Activated T-helper 1 cell treated with Interleukin-2 at 50 U/mL for 16 hours (primary cell): Measurements from ENCODE around the gene HSP90B1.

Experiments
- DNase-seq: peaks from one replicate; pipeline ENCODE4 v3.0.0-alpha.2; 2020; ENCODE audit warnings: low read depth

The HSP90B1 gene

DNA sequence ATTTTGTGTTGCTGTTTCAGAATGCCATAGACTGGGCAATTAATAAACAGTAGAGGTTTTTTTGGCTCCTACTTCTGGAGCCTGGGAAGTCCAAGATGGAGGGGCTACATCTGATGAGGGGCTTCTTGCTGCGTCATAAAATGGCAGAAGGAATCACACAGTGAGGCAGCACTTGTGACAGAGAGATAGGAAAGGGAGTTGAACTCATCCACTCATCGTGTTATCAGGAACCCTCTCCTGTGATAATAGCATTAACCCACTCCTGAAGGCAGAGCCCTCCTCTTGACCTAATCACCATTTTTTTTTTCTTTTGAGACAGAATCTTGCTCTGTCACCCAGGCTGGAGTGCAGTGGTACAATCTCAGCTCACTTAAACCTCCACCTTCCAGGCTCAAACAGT, 45.2 kb downstream of the HSP90B1 start:
- DNase-seq: no peak

DNA sequence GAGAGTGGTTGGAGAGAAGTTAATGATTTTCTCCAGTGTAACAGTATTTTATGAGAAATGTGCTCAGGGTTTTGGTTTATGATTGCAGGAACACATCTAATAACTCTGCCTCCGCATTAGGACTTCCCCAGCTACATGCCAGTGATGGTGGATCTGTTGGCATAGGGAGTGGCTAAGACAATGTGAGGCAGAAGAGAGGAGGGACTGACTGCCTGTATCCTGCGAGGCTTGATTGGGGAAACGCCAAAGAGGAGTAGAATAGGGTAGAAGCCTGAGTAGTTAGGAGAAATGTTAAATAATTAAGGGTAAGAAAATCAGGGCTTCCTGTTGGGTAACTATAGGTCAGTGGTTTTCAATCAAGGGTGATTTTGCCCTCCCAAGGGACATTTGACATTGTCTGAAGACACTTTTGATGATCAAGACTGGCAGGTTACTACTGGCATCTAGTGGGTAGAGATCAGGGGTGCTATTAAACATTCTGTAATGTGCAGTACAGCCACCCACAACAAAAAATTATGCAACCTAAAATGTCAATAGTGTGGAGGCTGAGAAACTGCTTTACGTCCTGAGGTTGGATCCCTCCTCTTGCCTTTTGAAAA, 48.3 kb downstream of the HSP90B1 start:
- no peak for DNase-seq

DNA sequence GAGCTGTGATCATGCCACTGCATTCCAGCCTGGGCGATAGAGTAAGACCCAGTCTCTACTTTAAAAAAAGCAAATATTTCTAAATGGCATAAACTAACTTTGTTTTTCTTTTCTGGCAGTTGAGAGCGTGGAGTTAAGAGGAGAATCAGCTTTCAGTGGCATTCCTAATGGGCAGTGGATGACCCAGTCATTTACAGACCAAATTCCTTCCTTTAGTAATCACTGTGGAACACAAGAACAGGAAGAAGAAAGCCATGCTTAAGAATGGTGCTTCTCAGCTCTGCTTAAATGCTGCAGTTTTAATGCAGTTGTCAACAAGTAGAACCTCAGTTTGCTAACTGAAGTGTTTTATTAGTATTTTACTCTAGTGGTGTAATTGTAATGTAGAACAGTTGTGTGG, 56.6 kb downstream of the HSP90B1 start:
- no peak for DNase-seq

DNA sequence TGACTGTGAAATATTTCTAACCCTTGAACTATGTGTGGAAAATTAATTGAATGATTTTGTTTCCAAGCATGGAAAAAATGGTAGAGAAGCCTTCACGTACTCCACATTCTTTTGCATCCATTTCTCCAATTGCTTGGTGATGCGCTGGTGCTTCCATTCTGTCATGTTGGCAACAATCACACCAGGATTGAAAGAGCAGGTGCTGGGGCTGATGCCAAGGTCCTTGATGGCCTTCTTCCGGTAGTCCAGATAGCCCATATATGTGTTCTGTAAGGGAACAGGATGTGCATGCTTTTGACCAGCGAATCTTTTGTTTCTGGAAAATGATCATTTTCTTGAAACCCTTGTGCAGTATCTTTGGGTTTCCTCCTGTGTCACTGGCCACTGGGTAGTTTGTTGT, 64.0 kb downstream of the HSP90B1 start:
- DNase-seq: no peak

DNA sequence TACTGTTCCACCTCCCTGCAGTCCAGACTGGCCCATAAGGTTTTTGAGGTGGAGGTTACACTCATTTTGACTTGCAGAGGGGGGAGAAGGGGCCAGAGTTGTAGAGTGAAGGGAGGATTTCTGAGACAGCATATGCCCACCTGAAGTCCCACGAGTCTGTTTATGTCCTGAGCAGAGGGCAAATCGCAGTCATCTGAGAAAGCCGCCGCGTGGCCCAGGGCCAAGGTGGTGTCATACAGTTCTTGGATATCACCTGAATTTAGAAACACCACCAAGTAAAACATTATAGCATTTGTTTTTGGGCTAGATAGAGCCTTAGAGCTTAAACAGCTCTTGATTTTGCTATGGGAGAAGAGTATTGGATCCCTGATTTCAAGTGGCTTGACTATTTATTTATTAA, 66.4 kb downstream of the HSP90B1 start:
- no peak for DNase-seq

DNA sequence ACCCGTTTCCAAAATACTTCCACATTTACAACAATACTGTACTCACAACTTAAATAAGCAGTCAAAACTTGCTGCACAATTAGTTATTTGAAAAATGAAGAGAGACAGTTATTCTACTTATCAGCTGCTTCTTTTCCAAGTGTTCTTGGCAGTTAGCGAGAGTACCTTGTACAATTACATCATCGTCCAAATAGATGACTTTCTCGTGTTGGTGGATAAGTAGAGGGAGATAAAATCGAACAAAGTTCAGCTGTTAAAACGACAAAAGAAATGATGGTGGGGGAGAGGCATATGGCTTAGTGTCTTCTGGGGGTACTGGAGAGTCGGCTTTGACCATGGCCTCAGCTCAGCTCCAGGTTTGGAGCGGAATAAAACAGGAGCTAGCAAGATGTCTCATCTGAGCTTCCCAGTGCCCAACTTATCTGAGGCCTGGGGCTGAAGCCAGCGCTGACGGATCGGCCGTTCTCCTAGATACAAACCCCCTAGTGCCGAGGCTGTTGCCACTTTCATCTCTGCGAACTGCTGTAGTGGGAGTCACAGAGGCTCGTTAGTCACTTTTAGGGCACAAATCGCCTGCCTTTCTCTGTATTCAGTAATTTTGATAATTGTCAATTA, 67.2 kb downstream of the HSP90B1 start:
- DNase-seq: no peak
